Heart left ventricle (tissue), 16 donors: Measurements from ENCODE around the gene GPX3. TPM values are rescaled to one million over a fixed set of nuclear protein-coding genes. Genes with fewer than 3 reads are reported as not detected.

Experiments
- ATAC-seq, 4 donors: fragments of 200-7000 bp; cut with Tn5 transposase; one replicate each; pipeline ENCODE4 v1.9.1; 2020 to 2022; ENCODE audit warnings: moderate library complexity in 4 of 4, mild to moderate bottlenecking in 3 of 4, moderate number of reproducible peaks in 1 of 4
- DNase-seq, 5 donors: peaks; one replicate each; pipeline ENCODE4 v3.0.0-alpha.2; 2020
- H3K27ac ChIP-seq, 12 donors: fragments of 200-600 bp; sonication (generic) in 4 of 12; one replicate each; pipeline versions ENCODE4 v1.5.0 to v1.8.0; 2016 to 2022; ENCODE audit warnings: mild to moderate bottlenecking in 2 of 12
- H3K27me3 ChIP-seq, 9 donors: fragments of 200-600 bp; sonication (generic) in 2 of 9; one replicate each; pipeline versions ENCODE4 v1.5.1 to v1.8.0; 2016 to 2022; ENCODE audit warnings: mild to moderate bottlenecking in 3 of 9
- H3K36me3 ChIP-seq, 9 donors: fragments of 200-600 bp; sonication (generic) in 2 of 9; one replicate each; pipeline versions ENCODE4 v1.5.0 to v1.8.0; 2018 to 2022; ENCODE audit warnings: mild to moderate bottlenecking in 2 of 9
- H3K4me1 ChIP-seq, 12 donors: fragments of 200-600 bp; sonication (generic) in 4 of 12; one replicate each; pipeline versions ENCODE4 v1.5.0 to v1.8.0; 2016 to 2022; ENCODE audit warnings: mild to moderate bottlenecking in 3 of 12
- H3K4me3 ChIP-seq, 12 donors: fragments of 200-600 bp; sonication (generic) in 4 of 12; one replicate each; pipeline versions ENCODE4 v1.5.0 to v1.8.0; 2017 to 2022; ENCODE audit warnings: mild to moderate bottlenecking in 9 of 12, moderate library complexity in 4 of 12
- H3K9me3 ChIP-seq, 12 donors: fragments of 200-600 bp; sonication (generic) in 4 of 12; one replicate each; pipeline versions ENCODE4 v1.5.0 to v1.8.0; 2016 to 2022; ENCODE audit warnings: mild to moderate bottlenecking in 1 of 12
- CTCF ChIP-seq, 12 donors: fragments of 200-600 bp; sonication (generic) in 4 of 12; IDR thresholded peaks; one replicate each; pipeline versions ENCODE4 v1.5.0 to v1.8.0; 2018 to 2022; ENCODE audit warnings: antibody characterized with exemption in 12 of 12, mild to moderate bottlenecking in 5 of 12
- POLR2A ChIP-seq, 2 donors: fragments of 450-650 bp; IDR thresholded peaks; one replicate each; pipeline ENCODE4 v1.6.1; 2017; ENCODE audit warnings: antibody characterized with exemption in 2 of 2, mild to moderate bottlenecking in 2 of 2, moderate library complexity in 2 of 2
- WGBS, 4 donors: extraction: QIAGEN DNeasy Blood & Tissue Kit in 2 of 4; methylation state at CpG; one replicate each; pipeline versions ENCODE4 v1.1.5 to v1.1.7; 2013 to 2018; 5-methylcytosine and 5-hydroxymethylcytosine counted together
- intact Hi-C, 10 donors: fragments of 100-400 bp; cut with DNase I; formaldehyde crosslinking; loops; one replicate each; pipeline versions ENCODE4 v1.11.1 to v1.14.2; 2022
- polyA plus RNA-seq, 2 donors: library from polyadenylated mRNA; stranded (reverse); fragments of 200-250 nt; gene quantifications; one replicate each; pipeline ENCODE4 v1.2.3, GENCODE V29; 2013
- total RNA-seq, 9 donors: library from RNA; depleted of rRNA in 2 of 9; stranded (reverse); fragments of >200 nt in 2 of 9; fragmentation: NEBNext Ultra II Directional in 3 of 9; extraction: Animal tissue kit (Norgen Biotek cat#: 25700) in 3 of 9; gene quantifications; one replicate each; pipeline versions ENCODE4 v1.1.0 to v1.2.4, GENCODE V29; 2016 to 2023
- donor health status: ischemic (EF 13 %, LVEDD 7.1; RV severe dilation, severe dysfunction).
- donor health status: healthy with polysubstance abuse.
- donor health status: DM: no; HTN: yes; CAD: no.
- donor health status: DM: no; HTN: no; CAD: no.
- donor health status: ischemic (EF 25% LVEDD 6.9; RV normal size, moderate dysfunction).
- donor health status: ischemic (EF 25% LVEDD 5.7; RV mildly dilated, moderate dysfunction).
- donor health status: healthy.
- donor health status: DM: yes; HTN: yes; CAD: no.
- donor health status: ischemic (EF 35%, LVEDD 5.7; RV mildly dilated, moderate dysfunction).
- donor health status: nonischemic (EF 11% LVEDD 7.7; RV severe dilation, severe dysfunction).
- donor health status: DM: yes; HTN: yes; CAD: no.
- donor health status: PGD.
- donor health status: ischemic (EF 29% LVEDD 5.4; RV normal size, mild dysfunction).
- donor health status: nonischemic (EF 23%, LVEDD 6.1; RV moderate dilation, normal function).

GPX3 gene
- total and polyA plus RNA-seq, 11 donors, result 416 to 1,563 (median 819) TPM

- intact Hi-C loops, result no loop called here
- 80 to 89% (median 84%) methylated on average over 4 of the region's 4 CpGs for WGBS, 4 donors
- Histone ChIP-seq H3K9me3 (no peaks in the 10 kb centered on the region), H3K27ac (peak overlapping the region in 2 of 12 donors; percentile 22 to 59), H3K4me1 (peaks cover 0 to 33% (median 4%) of the 10 kb centered on the region in 12 donors), H3K36me3 (no peaks in the 10 kb centered on the region), H3K27me3 (no peaks in the 10 kb centered on the region), H3K4me3 (no peak overlapping the region)
- TF ChIP-seq POLR2A (IDR thresholded peaks at IDR 0.05) (no peak), CTCF (IDR thresholded peaks at IDR 0.05) (no peak)
- DNase-seq (no peak), ATAC-seq (no peak)
These were observed 5.6 kb upstream of the GPX3 start for GRCh38 chr5:151014680-151015343.

GRCh38 chr5:151015974-151016587 is 4.3 kb upstream of the GPX3 start:
- H3K4me1 ChIP-seq, result peaks cover 0 to 45% (median 9%) of the 10 kb centered on the region in 12 donors
- intact Hi-C loops, result no loop called here
- 93 to 97% (median 94%) methylated on average over 7 of the region's 7 CpGs for WGBS, 4 donors
- H3K4me3 ChIP-seq, result no peak overlapping the region
- H3K27me3 ChIP-seq, result no peaks in the 10 kb centered on the region
- no peaks in the 10 kb centered on the region for H3K9me3 ChIP-seq
- TF ChIP-seq POLR2A (IDR thresholded peaks at IDR 0.05) (no peak), CTCF (IDR thresholded peaks at IDR 0.05) (no peak)
- no peaks in the 10 kb centered on the region for H3K36me3 ChIP-seq
- H3K27ac ChIP-seq, result peak overlapping the region in 2 of 12 donors; percentile 9 to 51
- DNase-seq (no peak), ATAC-seq (no peak)

- intact Hi-C loops, result no loop called here
- H3K9me3 ChIP-seq, result no peaks in the 10 kb centered on the region
- no peak for ATAC-seq
- H3K36me3 ChIP-seq, result no peaks in the 10 kb centered on the region
- 79 to 83% (median 81%) methylated on average over 5 of the region's 5 CpGs for WGBS, 4 donors
- TF ChIP-seq CTCF (IDR thresholded peaks at IDR 0.05) (no peak), POLR2A (IDR thresholded peaks at IDR 0.05) (no peak)
- H3K4me1 ChIP-seq, result peaks cover 0 to 52% (median 15%) of the 10 kb centered on the region in 12 donors
- peak in 2 of 5 donors; percentile 44 to 66 for DNase-seq
- no peaks in the 10 kb centered on the region for H3K27me3 ChIP-seq
- no peak overlapping the region for H3K4me3 ChIP-seq
- H3K27ac ChIP-seq, result peak overlapping the region in 2 of 12 donors; percentile 9 to 51
These were observed 3.7 kb upstream of the GPX3 start for GRCh38 chr5:151016700-151017099.

- Histone ChIP-seq H3K9me3 (no peaks in the 10 kb centered on the region), H3K36me3 (no peaks in the 10 kb centered on the region), H3K27ac (no peak overlapping the region), H3K27me3 (no peaks in the 10 kb centered on the region), H3K4me1 (peaks cover 3 to 57% (median 27%) of the 10 kb centered on the region in 12 donors), H3K4me3 (no peak overlapping the region)
- intact Hi-C loops, result no loop called here
- ATAC-seq, result no peak
- WGBS, 4 donors, result 94 to 98% (median 95%) methylated on average over 2 of the region's 2 CpGs
- no peak for TF ChIP-seq POLR2A (IDR thresholded peaks at IDR 0.05)
- no peak for TF ChIP-seq CTCF (IDR thresholded peaks at IDR 0.05)
- no peak for DNase-seq
These were observed 2.5 kb upstream of the GPX3 start for GRCh38 chr5:151017897-151018296.
